Endothelial cell (in vitro differentiated cells): ENCODE results near the gene TAAR9. TPM values are rescaled to one million over a fixed set of nuclear protein-coding genes. Genes with fewer than 3 reads are reported as not detected.

Experiments
- DNase-seq: peaks from one replicate; pipeline ENCODE4 v3.0.0; 2021; ENCODE audit warnings: low spot score
- H3K27ac Mint-ChIP-seq: one replicate; pipeline ENCODE4 v1.8.0; 2021; ENCODE audit warnings: mixed read lengths, inconsistent platforms; ENCODE audit not compliant: unreplicated experiment
- H3K27me3 Mint-ChIP-seq: one replicate; pipeline ENCODE4 v1.8.0; 2021; ENCODE audit warnings: mild to moderate bottlenecking, moderate library complexity, mixed read lengths, inconsistent platforms; ENCODE audit not compliant: unreplicated experiment
- H3K36me3 Mint-ChIP-seq: one replicate; pipeline ENCODE4 v1.8.0; 2021; ENCODE audit warnings: mild to moderate bottlenecking, low read depth, mixed read lengths, inconsistent platforms; ENCODE audit not compliant: unreplicated experiment
- H3K4me1 Mint-ChIP-seq: one replicate; pipeline ENCODE4 v1.8.0; 2021; ENCODE audit warnings: mild to moderate bottlenecking, mixed read lengths, inconsistent platforms; ENCODE audit not compliant: unreplicated experiment
- H3K4me3 Mint-ChIP-seq: one replicate; pipeline ENCODE4 v1.8.0; 2021; ENCODE audit warnings: mild to moderate bottlenecking, mixed read lengths, inconsistent platforms; ENCODE audit not compliant: unreplicated experiment
- H3K9me3 Mint-ChIP-seq: one replicate; pipeline ENCODE4 v1.8.0; 2021; ENCODE audit warnings: mixed read lengths, inconsistent platforms; ENCODE audit not compliant: unreplicated experiment
- CTCF ChIP-seq: fragments of 200-600 bp; sonication (generic); IDR thresholded peaks from one replicate; pipeline ENCODE4 v1.5.0; 2021; ENCODE audit warnings: antibody characterized with exemption; ENCODE audit not compliant: unreplicated experiment
- total RNA-seq: library from RNA; stranded (reverse); fragmentation: NEBNext Ultra II Directional; extraction: Animal tissue kit (Norgen Biotek cat#: 25700); gene quantifications from one replicate; pipeline ENCODE4 v1.2.1, GENCODE V29; 2021; ENCODE audit not compliant: unreplicated experiment

The TAAR9 gene
- total RNA-seq, 1 donor from 2014 or later = not detected

DNA sequence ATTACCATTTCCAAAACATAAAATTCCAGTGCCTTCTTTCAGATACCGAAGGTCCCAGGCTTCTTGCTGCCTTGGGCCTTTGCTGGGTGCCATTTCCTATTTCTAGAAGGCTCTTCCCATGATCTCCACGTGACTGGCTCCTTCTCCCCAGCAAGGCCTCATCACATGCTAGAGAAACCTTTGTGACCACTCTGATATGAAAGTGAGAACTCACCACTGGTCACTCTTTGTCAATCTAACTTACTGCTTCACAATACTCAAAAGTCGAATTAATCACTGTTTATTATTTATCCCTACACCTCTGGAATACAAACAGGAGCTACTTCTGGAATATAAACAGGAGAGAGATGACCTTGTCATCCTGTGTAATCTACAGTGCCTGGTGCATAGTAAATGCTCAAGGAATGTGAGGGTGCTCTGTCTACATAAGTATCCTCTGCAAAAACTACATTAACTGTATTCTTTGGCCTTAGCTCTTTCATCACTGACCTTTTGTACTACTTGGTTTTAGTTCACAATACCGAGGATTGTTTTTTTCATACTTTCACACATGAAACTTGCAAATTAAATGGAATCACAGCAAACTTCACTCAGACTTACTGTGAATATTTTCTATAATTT lies 26.8 kb upstream of the TAAR9 start:
- Mint-ChIP-seq H3K36me3 (peaks cover 6% of the 10 kb centered on the region), H3K9me3 (no peaks in the 10 kb centered on the region), H3K4me3 (peak overlapping the region; percentile 61), H3K27me3 (no peaks in the 10 kb centered on the region), H3K27ac (peak overlapping the region; percentile 40), H3K4me1 (peaks cover 12% of the 10 kb centered on the region)
- DNase-seq = no peak
- no peak for TF ChIP-seq CTCF

DNA sequence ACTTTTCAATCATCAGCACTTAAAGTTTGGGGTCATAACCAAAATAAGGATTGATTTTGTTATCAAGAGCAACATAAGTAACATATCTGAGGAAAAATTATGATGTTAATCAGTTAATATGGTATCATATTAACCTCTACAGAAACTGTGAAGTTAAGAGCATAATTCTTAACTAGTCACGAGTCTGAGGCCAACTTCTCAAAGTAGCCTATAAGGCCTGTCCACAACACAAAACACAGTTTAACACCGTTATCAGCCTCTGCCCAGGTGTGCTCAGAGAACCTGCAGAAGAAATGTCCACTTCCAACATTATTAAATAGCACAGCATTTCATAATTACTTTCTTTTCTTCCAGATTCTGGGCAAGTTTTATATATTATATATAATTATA lies 26.3 kb upstream of the TAAR9 start:
- TF ChIP-seq CTCF = no peak
- Mint-ChIP-seq H3K36me3 (peaks cover 6% of the 10 kb centered on the region), H3K4me1 (peaks cover 12% of the 10 kb centered on the region), H3K9me3 (no peaks in the 10 kb centered on the region), H3K27ac (no peak overlapping the region), H3K4me3 (peak overlapping the region; percentile 98), H3K27me3 (no peaks in the 10 kb centered on the region)
- DNase-seq = no peak

DNA sequence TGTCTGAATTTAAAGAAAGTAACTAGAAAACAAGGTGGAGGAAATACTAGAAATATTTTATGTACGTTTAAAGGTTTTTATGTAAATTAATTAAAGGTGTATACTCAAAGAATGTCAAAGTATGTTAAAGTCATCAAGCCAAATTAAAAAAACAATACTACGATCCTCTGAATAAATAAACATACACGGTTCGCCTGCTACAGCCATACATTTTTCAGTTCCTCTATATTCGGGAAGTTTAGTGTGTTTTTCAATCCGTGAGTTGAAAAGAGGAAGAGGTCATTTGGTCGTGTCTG lies 25.8 kb upstream of the TAAR9 start:
- DNase-seq = no peak
- peaks cover 6% of the 10 kb centered on the region for H3K36me3 Mint-ChIP-seq
- H3K27me3 Mint-ChIP-seq = no peaks in the 10 kb centered on the region
- peak overlapping the region; percentile 98 for H3K4me3 Mint-ChIP-seq
- H3K9me3 Mint-ChIP-seq = no peaks in the 10 kb centered on the region
- H3K4me1 Mint-ChIP-seq = peaks cover 12% of the 10 kb centered on the region
- peak overlapping the region; percentile 89 for H3K27ac Mint-ChIP-seq
- no peak for TF ChIP-seq CTCF

GRCh38 chr6:132512638-132513632 lies 25.1 kb upstream of the TAAR9 start, which contains the start of gene STX7:
STX7 (minus strand) TSS chr6:132513116; CDS start chr6:132503530, 9,586 bp downstream.
- no peak for TF ChIP-seq CTCF
- H3K27ac Mint-ChIP-seq = peak within 1 kb of the TSS; percentile 89

More at GRCh38 chr6:132512638-132513632, 25.1 kb upstream of the TAAR9 start, which contains the start of gene STX7:
- H3K9me3 Mint-ChIP-seq = no peaks in the 10 kb centered on the region
- H3K4me1 Mint-ChIP-seq = peaks cover 12% of the 10 kb centered on the region
- peak within 1 kb of the TSS; percentile 98 for H3K4me3 Mint-ChIP-seq
- H3K36me3 Mint-ChIP-seq = peaks cover 3% of the 10 kb centered on the region
- H3K27me3 Mint-ChIP-seq = no peaks in the 10 kb centered on the region
- peak; percentile 89 for DNase-seq
